OCI-LY7 (cell line): ENCODE measurements around the gene DNAJC25. TPM values are rescaled to one million over a fixed set of nuclear protein-coding genes. Genes with fewer than 3 reads are reported as not detected.

Source experiments
- BruUV-seq: library from RNA; stranded (reverse); fragments of 400-500 nt; replicated peaks from 2 replicates; lab custom pipeline; 2021; lab: Mats Ljungman, UMichigan
- CTCF ChIA-PET: fragments of 300-600 bp; sonication (Branson Sonifier 250); formaldehyde crosslinking; loops from one replicate; lab custom pipeline; 2022; ENCODE audit warnings: antibody characterized with exemption; ENCODE audit not compliant: unreplicated experiment; lab: Charles Lee
- POLR2A ChIA-PET: fragments of 300-600 bp; sonication (Branson Sonifier 250); formaldehyde crosslinking; loops from one replicate; lab custom pipeline; 2022; ENCODE audit warnings: antibody characterized with exemption; lab: Charles Lee
- DNase-seq: peaks from one replicate; pipeline ENCODE4 v3.0.0-alpha.2; 2015; ENCODE audit warnings: low spot score
- H2AFZ ChIP-seq: fragments of 200-600 bp; sonication (generic), shearing (Covaris generic); 2 replicates; pipeline ENCODE4 v1.6.1; 2014; ENCODE audit warnings: mild to moderate bottlenecking, antibody characterized with exemption, low read length, moderate library complexity
- H3K27ac ChIP-seq: fragments of 200-600 bp; sonication (generic); 2 replicates; pipeline ENCODE4 v1.5.1; 2014; ENCODE audit warnings: mixed run types, low read depth, mild to moderate bottlenecking, moderate library complexity, low read length, inconsistent platforms; ENCODE audit not compliant: poor library complexity, severe bottlenecking
- H3K36me3 ChIP-seq: fragments of 200-600 bp; sonication (generic); 2 replicates; pipeline ENCODE4 v1.6.1; 2014; ENCODE audit warnings: mild to moderate bottlenecking, antibody characterized with exemption, low read length, moderate library complexity, mixed read lengths; ENCODE audit not compliant: insufficient read depth
- H3K4me1 ChIP-seq: fragments of 200-600 bp; sonication (generic); 2 replicates; pipeline ENCODE4 v1.5.1; 2014; ENCODE audit warnings: mild to moderate bottlenecking, low read length; ENCODE audit not compliant: insufficient read depth, poor library complexity, severe bottlenecking
- H3K4me2 ChIP-seq: fragments of 200-600 bp; sonication (generic); 2 replicates; pipeline ENCODE4 v1.6.1; 2014; ENCODE audit warnings: mild to moderate bottlenecking, low read length
- H3K4me3 ChIP-seq: fragments of 200-600 bp; sonication (generic); 2 replicates; pipeline ENCODE4 v1.5.1; 2014; ENCODE audit warnings: mild to moderate bottlenecking, low read depth, low read length; ENCODE audit not compliant: poor library complexity, severe bottlenecking
- H3K79me2 ChIP-seq: fragments of 200-600 bp; sonication (generic); 2 replicates; pipeline ENCODE4 v1.6.1; 2016; ENCODE audit warnings: low read depth, mild to moderate bottlenecking, low read length, moderate library complexity, mixed read lengths; ENCODE audit not compliant: insufficient read depth
- H3K9me2 ChIP-seq: fragments of 200-600 bp; sonication (generic); 2 replicates; pipeline ENCODE4 v1.6.1; 2016; ENCODE audit warnings: mild to moderate bottlenecking, low read length, mixed read lengths; ENCODE audit not compliant: insufficient read depth
- H3K9me3 ChIP-seq: fragments of 200-600 bp; sonication (generic); 2 replicates; pipeline ENCODE4 v1.6.1; 2014; ENCODE audit warnings: mild to moderate bottlenecking, mixed run types, low read length, mixed read lengths
- H4K20me1 ChIP-seq: fragments of 200-600 bp; sonication (generic); 2 replicates; pipeline ENCODE4 v1.6.1; 2014; ENCODE audit warnings: mild to moderate bottlenecking, antibody characterized with exemption, low read length, moderate library complexity, mixed read lengths; ENCODE audit not compliant: insufficient read depth
- EZH2phosphoT487 ChIP-seq: fragments of 200-600 bp; sonication (generic); IDR thresholded peaks from 2 replicates; pipeline ENCODE4 v1.6.1; 2018; ENCODE audit warnings: low read depth, borderline replicate concordance, mild to moderate bottlenecking, mixed run types, antibody characterized with exemption, low read length, moderate library complexity, mixed read lengths
- intact Hi-C: fragments of 100-400 bp; cut with micrococcal nuclease; formaldehyde crosslinking; loops from one replicate; pipeline ENCODE4 v1.10.0; 2022; ENCODE audit not compliant: unreplicated experiment
- total RNA-seq, 2 experiments: library from RNA; depleted of rRNA in 1 of 2; stranded (reverse); fragments of >200 nt in 1 of 2; shearing (Covaris generic) in 1 of 2; gene quantifications; 2 replicates each; pipeline ENCODE4 v1.2.3, GENCODE V29; 2014 to 2022
- TF ChIP-seq, protein P1 (sequence below): fragments of 200-600 bp; sonication (generic); conservative IDR thresholded peaks from 2 replicates; pipeline ENCODE4 v1.5.1; 2014; ENCODE audit warnings: mild to moderate bottlenecking, antibody characterized with exemption, low read length, moderate library complexity, mixed read lengths

Gene DNAJC25
- total RNA-seq, 2 experiments from 2014 or later: 5.8 to 7.0 TPM

DNA sequence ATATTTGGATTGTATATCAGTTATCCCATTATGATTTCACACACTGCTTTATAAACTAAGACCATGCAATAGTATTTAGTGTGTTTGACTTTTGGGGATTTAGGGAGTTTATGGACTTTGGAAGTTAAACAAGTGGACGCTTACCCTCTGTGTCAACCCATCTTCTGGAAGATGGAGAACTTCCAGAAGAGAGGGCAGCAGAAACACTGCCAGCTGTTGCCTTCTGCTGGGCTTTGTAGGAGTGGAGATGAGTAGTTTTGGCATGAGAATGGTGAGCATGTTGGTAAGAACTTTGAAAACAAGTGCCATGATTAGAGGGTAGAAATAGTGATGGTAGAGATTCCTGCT lies 2.2 kb downstream of the DNAJC25 start:
- TF ChIP-seq, protein P1, sequence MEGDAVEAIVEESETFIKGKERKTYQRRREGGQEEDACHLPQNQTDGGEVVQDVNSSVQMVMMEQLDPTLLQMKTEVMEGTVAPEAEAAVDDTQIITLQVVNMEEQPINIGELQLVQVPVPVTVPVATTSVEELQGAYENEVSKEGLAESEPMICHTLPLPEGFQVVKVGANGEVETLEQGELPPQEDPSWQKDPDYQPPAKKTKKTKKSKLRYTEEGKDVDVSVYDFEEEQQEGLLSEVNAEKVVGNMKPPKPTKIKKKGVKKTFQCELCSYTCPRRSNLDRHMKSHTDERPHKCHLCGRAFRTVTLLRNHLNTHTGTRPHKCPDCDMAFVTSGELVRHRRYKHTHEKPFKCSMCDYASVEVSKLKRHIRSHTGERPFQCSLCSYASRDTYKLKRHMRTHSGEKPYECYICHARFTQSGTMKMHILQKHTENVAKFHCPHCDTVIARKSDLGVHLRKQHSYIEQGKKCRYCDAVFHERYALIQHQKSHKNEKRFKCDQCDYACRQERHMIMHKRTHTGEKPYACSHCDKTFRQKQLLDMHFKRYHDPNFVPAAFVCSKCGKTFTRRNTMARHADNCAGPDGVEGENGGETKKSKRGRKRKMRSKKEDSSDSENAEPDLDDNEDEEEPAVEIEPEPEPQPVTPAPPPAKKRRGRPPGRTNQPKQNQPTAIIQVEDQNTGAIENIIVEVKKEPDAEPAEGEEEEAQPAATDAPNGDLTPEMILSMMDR: no peak
- TF ChIP-seq EZH2phosphoT487: no peak
- peaks cover 67% of the 10 kb centered on the region for H3K79me2 ChIP-seq
- no peaks in the 10 kb centered on the region for H3K9me3 ChIP-seq
- peak overlapping the region; percentile 86 for H3K4me2 ChIP-seq
- no TSS peak for BruUV-seq
- H2AFZ ChIP-seq: no peak overlapping the region
- H4K20me1 ChIP-seq: peaks cover 14% of the 10 kb centered on the region; the same call in 1 of the 2 replicates
- intact Hi-C loops: no loop called here
- no peak for DNase-seq
- peaks cover 21% of the 10 kb centered on the region for H3K36me3 ChIP-seq
- H3K27ac ChIP-seq: no peak overlapping the region
- H3K4me1 ChIP-seq: peaks cover 26% of the 10 kb centered on the region
- H3K9me2 ChIP-seq: no peaks in the 10 kb centered on the region
- POLR2A ChIA-PET: interaction anchor here (1.3 to 1.6 kb wide), 2 partner anchors 18 to 36 kb away, joined by 3 read pairs; no protein-coding TSS in a partner anchor
- peak overlapping the region; percentile 88 for H3K4me3 ChIP-seq
- CTCF ChIA-PET: interaction anchor here (0.6 kb wide), 1 partner anchor 29 kb away, joined by 3 read pairs; no protein-coding TSS in a partner anchor

DNA sequence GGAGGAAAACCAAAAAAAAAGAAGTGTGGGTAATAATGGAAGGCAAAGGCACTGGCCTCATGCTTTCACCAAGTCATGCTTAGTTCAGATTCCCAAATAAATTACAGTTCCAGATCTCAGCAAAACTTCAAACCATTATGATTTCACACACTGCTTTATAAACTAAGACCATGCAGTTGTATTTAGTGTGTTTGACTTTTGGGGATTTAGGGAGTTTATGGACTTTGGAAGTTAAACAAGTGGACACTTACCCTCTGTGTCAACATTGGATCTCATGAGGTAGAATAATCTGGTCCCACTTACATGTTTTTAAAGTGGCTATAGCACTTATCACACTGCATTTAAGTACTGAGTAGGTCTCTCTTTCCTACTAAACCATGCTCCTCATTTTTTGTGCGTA lies 3.7 kb downstream of the DNAJC25 start:
- no peak overlapping the region for H3K27ac ChIP-seq
- H3K4me1 ChIP-seq: peaks cover 26% of the 10 kb centered on the region
- H3K36me3 ChIP-seq: peaks cover 24% of the 10 kb centered on the region
- DNase-seq: no peak
- no peak overlapping the region for H2AFZ ChIP-seq
- no TSS peak for BruUV-seq
- TF ChIP-seq EZH2phosphoT487: no peak
- TF ChIP-seq, protein P1: no peak
- no peak overlapping the region for H3K4me3 ChIP-seq
- POLR2A ChIA-PET: no interaction called here
- intact Hi-C loops: no loop called here
- CTCF ChIA-PET: no interaction called here
- no peaks in the 10 kb centered on the region for H3K9me3 ChIP-seq
- H3K9me2 ChIP-seq: no peaks in the 10 kb centered on the region
- peaks cover 14% of the 10 kb centered on the region; the same call in 1 of the 2 replicates for H4K20me1 ChIP-seq
- no peak overlapping the region for H3K4me2 ChIP-seq
- peaks cover 81% of the 10 kb centered on the region for H3K79me2 ChIP-seq

DNA sequence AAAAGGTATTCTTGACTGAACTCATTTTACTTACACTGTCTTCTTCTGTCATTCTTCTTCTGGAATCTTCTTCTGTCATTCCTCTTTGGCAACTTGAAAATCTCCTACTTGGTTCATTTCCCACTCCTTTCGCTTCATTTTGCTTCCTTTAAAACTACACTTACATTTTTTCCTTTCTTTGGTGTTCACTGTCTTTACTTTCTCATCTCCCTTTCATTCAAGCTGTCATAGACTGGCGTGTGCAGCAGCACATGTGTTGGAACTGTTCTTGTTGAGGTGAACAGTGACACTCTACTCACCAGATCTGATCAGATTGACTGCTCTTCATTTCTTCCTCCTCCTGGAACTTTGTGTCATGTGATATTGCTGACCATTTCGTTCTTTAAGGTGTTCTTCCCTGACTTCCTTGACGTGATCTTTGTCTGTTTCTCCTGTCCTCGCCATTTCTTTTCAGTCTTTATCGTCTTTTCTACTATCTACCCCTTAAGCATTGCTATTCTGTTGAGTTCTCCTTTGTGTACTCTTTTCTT lies 6.4 kb downstream of the DNAJC25 start:
- ChIA-PET CTCF (no interaction called here), POLR2A (no interaction called here)
- peaks cover 16% of the 10 kb centered on the region for H3K4me1 ChIP-seq
- intact Hi-C loops: no loop called here
- no peaks in the 10 kb centered on the region for H3K9me2 ChIP-seq
- BruUV-seq: no TSS peak
- H3K79me2 ChIP-seq: peaks cover 72% of the 10 kb centered on the region
- H2AFZ ChIP-seq: no peak overlapping the region
- peaks cover 24% of the 10 kb centered on the region for H3K36me3 ChIP-seq
- H3K4me2 ChIP-seq: no peak overlapping the region
- H3K27ac ChIP-seq: no peak overlapping the region
- DNase-seq: no peak
- H3K4me3 ChIP-seq: no peak overlapping the region
- H3K9me3 ChIP-seq: no peaks in the 10 kb centered on the region
- TF ChIP-seq, protein P1: no peak
- TF ChIP-seq EZH2phosphoT487: no peak
- H4K20me1 ChIP-seq: peaks cover 11% of the 10 kb centered on the region; the same call in 1 of the 2 replicates
